Left renal pelvis (tissue), 4 donors: Measurements from ENCODE around the gene TNPO1. TPM values are rescaled to one million over a fixed set of nuclear protein-coding genes. Genes with fewer than 3 reads are reported as not detected.
A peak's percentile ranks its signal among the peaks of the same experiment; 100 is the strongest.
"Not testable (repeated sequence)": the region's sequence is repeated elsewhere in the genome, so short reads cannot be mapped to it uniquely, and the experiment has no call there.

Experiments used
- DNase-seq, 4 donors: peaks; one replicate each; pipeline ENCODE4 v3.0.0-alpha.2; 2013; ENCODE audit warnings: low read depth in 4 of 4, low spot score in 3 of 4
- polyA plus RNA-seq, 4 donors: library from polyadenylated mRNA; unstranded; fragments of 120-200 nt; gene quantifications; one replicate each; pipeline ENCODE4 v1.2.1, GENCODE V29; 2013; ENCODE audit not compliant: insufficient read length in 4 of 4

Gene TNPO1
- polyA plus RNA-seq, 4 donors: 86.3 to 123 (median 99.5) TPM

- DNase-seq: no peak
Measured at GRCh38 chr5:72921886-72922285, 105.4 kb downstream of the TNPO1 start.

- DNase-seq: no peak
Measured at GRCh38 chr5:72922422-72922821, 106.0 kb downstream of the TNPO1 start.

DNA sequence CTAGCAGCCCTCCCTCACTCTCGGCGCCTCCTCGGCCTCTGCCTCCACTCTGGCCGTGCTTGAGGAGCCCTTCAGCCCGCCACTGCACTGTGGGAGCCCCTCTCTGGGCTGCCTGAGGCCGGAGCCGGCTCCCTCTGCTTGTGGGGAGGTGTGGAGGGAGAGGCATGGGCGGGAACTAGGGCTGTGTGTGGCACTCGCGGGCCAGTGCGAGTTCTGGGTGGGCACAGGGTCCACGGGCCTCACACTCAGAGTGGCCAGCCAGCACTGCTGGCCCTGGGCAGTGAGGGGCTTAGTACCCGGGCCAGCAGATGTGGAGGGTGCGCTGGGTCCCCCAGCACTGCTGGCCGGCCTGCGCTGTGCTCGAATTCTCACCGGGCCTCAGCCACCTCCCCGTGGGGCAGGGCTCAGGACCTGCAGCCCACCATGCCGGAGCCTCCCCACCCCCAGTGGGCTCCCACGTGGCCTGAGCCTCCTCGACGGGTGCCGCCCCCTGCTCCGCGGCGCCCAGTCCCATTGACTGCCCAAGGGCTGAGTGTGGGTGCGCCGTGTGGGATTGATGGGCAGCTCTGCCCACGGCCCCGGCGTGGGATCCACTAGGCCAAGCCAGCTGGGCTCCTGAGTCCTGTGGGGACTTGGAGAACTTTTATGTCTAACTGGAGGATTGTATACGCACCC, 109.0 kb downstream of the TNPO1 start:
- DNase-seq: no peak

GRCh38 chr5:72932686-72933085, 116.2 kb downstream of the TNPO1 start:
- DNase-seq: not testable (repeated sequence)

DNA sequence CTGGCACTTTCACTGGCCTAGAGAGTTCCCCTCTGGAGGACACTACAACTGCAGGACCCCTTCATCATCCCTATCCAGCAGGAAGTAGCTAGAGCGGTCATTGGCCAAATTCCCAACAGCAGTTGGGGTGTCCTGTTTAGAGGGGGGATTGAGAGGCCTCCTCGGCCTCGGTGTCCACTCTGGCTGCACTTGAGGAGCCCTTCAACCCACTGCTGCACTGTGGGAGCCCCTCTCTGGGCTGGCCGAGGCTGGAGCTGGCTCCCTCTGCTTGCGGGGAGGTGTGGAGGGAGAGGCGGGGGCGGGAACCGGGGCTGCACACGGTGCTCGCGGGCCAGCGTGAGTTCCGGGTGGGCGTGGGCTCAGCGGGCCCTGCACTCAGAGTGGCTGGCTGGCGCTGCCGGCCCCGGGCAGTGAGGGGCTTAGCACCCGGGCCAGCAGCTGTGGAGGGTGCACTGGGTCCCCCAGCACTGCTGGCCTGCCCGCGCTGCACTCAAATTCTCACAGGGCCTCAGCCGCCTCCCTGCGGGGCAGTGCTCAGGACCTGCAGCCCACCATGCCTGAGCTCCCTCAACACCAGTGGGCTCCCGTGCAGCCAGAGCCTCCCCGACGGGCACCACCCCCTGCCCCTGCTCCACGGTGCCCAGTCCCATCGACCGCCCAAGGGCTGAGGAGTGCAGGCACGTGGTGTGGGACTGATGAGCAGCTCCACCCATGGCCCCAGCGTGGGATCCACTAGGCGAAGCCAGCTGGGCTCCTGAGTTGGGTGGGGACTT, 118.7 kb downstream of the TNPO1 start:
- not testable (repeated sequence) for DNase-seq

DNA sequence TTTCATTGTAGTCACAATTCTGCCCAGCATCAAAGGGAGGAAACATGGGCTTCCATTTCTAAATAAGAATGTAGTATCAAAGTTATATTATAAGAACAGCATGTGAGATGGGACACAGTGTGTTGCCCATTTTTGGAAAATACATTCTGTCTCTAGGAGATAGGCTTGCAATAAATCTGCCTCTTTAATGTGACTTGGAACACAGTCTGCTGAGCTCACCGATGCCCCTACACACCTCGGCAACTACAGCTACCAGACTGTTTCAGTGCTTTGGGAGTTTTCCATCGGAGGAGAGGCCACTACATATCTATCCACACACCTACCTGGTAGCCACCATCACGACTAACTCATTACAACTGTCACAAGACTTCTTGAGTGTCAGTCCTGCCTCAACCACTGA, 120.4 kb downstream of the TNPO1 start:
- DNase-seq: no peak

- no peak for DNase-seq
Measured at GRCh38 chr5:72937517-72938061, 121.1 kb downstream of the TNPO1 start.

DNA sequence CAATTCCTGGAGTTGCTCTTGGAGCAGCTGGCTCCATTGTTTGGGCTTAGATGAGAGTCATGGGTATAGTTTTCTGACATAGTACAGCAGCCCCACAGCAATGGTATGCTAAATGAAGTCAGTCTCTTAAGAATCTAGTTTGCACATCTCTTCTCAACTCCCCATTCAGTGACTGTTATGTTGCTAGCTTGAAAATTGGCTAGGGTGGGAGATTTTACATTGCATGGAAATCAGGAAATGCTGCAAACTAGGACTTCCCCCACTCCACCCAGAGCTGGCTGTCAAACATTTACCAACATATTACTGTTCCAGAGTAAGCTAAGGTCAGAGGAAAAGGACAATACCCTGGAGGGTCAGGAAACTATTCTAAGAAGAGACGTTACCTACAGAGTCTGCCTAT, 121.7 kb downstream of the TNPO1 start:
- no peak for DNase-seq

DNA sequence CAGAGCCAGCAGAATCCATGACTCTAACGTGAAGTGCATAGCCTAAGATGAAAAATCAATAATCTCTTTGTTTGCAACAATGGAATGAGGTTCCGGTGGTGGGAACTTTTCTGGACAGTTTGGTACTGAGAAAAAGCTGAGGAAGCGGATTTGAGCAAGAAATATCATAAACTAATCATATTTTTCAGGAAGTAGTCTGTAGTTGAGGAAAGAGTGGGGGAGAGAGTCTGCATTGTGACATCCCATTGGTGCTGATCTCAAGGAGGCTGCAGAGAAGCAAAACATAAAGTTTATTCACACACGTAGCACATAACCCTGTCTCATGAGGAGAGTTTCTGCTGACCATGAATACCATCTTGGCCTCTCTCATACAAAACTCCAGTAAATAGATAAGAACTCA, 123.6 kb downstream of the TNPO1 start:
- no peak for DNase-seq

DNA sequence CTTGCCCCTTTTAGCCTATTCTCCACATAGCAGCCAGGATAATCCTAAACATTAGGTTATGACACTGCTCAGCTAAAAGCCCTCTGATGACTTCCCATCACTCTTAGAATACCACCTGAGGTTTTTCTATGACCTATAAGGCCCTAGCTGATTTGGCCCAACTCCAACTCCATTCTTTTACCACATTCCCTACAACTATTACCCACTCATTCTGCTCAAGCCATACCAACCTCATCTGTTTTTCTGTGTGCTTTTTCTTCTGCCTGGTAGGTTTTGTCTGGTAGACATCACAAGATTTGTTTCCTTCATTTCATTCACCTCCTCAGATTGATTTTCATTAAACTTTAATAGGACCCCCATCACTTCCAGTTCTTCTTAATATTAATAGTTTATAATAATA, 126.8 kb downstream of the TNPO1 start:
- no peak for DNase-seq

- DNase-seq: no peak
Measured at GRCh38 chr5:72947498-72947897, 131.0 kb downstream of the TNPO1 start.

DNA sequence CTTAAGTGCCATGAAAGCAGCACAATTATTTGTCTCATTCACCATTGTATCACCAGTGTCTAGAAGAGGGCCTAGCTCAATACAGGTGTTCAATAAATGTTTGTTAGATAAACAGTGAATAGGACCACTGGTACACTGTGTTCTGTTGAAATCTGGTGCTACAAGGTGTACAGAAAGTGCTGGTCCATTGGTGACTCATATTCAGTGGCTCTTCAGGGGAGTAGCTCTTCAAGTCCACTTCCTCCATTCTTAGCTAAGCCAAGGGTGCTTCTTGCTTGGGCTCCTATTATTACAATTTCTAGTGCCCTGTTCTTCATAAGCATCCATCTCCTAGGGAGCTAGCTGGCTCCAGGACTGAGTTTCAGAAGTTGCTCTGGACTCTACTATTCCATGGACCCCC, 133.0 kb downstream of the TNPO1 start:
- no peak for DNase-seq

DNA sequence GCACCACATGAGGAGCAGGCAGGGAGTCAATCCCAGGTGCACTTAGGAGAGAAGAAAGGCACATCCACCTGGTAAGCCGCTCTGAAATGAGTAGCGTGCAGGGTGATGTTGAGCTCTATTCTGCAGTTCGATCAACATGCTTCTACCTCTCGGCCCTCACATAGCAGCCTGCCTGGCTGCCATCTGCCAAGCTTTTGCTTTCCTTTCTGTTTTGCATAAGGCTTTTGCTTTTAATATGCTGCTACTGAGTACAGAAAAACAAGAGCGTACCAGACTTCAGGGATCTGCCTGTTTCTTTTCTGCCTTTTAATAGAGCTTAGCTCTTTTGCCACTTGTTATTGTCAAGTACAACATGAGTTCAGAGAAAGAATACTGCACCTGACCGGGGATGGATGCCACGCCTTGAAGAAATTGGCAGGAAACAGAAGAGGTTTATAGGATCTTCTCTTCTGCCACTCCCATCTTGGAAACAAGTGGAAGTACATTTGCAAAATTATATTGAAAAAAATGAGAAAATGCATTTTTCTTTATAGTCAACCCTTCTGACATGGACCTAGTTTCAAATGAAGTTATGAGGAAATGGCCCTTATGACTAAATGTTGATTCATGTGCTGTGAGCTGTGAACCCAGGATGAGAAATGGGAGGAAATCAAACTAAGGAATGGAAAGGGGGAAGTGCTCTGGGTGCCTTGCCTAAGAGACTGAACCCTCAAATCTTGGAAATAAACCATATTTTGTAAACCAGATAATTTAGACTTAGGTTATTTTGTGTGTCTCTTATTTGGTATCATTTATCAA, 135.4 kb downstream of the TNPO1 start:
- DNase-seq: no peak

GRCh38 chr5:72954389-72954788, 137.9 kb downstream of the TNPO1 start:
- DNase-seq: no peak

DNA sequence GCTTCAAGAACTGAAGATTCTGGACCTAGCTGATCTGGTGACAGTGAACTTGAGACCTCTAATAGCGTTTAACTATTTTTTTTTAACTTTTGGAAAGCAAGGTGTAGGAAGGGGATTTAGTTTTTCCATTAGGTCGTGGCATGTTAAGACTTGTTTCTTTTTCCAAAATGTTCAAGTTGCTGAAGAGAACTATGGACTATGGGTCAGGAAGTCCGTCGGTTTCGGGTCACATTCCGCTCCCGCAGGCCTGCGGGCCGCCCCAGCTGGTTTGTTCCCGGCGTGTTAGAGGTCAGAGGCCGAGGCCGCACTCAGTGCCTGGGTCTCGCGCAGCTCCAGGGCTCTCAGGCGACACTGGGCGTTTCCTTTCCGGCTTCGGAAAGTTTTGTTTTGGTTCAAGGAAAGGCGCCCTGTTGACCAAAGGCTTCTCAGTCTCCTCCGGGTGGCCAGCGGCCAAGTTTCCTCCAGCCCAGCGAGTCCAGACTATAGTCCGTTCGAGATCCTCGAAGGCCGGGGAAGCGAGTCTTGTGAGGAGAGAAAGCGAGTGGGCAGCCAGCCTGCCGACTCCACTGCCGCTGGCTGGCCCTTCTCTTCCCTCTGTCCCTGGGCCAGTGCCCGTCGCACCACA, 138.8 kb downstream of the TNPO1 start:
- DNase-seq: peak in 1 of 4 donors; percentile 49

GRCh38 chr5:72955768-72956323, 139.4 kb downstream of the TNPO1 start, which contains the start of gene FCHO2:
TSS of gene FCHO2 (plus strand) at chr5:72956041. CDS start at chr5:72956097, 56 bp downstream.
- peak; percentile 92 to 94 (median 94) for DNase-seq

DNA sequence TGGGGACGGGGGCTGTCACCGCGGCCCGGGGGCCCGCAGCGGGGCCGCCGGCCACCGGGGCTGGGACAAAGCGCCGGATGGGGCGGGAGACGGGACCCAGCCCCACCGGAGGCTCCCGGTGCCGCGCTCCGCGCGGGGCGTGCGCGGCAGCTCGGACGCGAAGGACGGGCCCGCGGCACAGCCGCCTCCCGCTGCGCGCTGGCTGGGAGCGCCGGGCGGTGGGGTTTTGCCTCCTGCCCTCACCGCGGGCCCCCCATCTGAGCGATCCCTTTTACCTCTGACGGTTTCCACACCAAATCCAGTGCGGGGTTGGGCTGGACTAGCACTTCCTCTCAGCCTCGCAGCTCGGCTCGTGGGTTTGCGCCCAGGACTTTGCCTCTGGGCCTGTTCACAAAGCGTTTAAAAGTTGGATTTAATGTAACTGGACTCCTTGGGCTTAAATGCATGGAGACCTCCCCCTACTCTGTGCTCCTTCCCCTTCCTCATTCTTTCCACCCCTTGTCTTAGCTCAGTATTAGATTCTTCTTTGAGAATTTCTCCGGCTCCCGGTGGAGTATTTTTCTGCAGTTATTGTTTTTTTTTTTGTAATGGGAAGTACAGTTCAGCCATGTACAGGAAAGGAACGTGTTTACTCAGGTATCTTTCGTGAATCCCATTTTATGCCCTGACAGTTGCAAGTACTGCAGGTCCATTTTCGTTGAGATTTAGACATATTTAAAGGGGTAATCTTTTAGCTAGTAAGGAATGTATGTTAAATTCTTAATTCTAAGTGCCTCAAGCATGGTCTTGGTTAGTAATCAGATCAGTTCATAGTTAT, 140.1 kb downstream of the TNPO1 start:
- DNase-seq: peak; percentile 61 to 74 (median 64)

DNA sequence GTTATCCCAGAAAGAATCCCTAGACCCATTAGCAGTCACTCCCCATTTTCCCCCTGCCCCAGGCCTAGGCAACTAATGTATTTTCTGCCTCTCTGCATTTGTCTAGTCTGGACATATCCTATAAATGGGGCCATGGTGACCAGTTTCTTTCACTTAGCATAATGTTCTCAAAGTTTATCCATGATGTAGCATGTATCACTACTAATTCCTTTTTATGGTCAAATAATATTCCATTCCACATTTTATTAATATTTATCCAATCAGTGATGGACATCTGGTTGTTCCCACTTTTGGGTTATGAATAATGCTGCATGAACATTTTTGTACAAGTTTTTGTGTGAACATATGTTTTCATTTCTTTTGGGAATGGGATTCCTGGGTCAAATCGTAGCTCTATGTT, 140.9 kb downstream of the TNPO1 start:
- DNase-seq: no peak

GRCh38 chr5:72959257-72959656, 142.8 kb downstream of the TNPO1 start:
- DNase-seq: no peak
